ENCODE measurements around the gene MSN.

The MSN gene

GRCh38 chrX:65674204-65674893 lies 6.9 kb downstream of the MSN start:
- no peak for DNase-seq (ENCODE audit: low spot score)

GRCh38 chrX:65677954-65678469 lies 10.6 kb downstream of the MSN start:
- DNase-seq (ENCODE audit: low spot score) = no peak

- DNase-seq (ENCODE audit: low spot score) = no peak
These were observed 11.7 kb downstream of the MSN start for GRCh38 chrX:65679071-65679540.

GRCh38 chrX:65681810-65682209 lies 14.4 kb downstream of the MSN start:
- DNase-seq (ENCODE audit: low spot score) = no peak

GRCh38 chrX:65685112-65685511 lies 17.7 kb downstream of the MSN start:
- DNase-seq (ENCODE audit: low spot score) = no peak

GRCh38 chrX:65686236-65686635 lies 18.8 kb downstream of the MSN start:
- DNase-seq (ENCODE audit: low spot score) = no peak

- no peak for DNase-seq (ENCODE audit: low spot score)
These were observed 19.9 kb downstream of the MSN start for GRCh38 chrX:65687367-65687766.

- no peak for DNase-seq (ENCODE audit: low spot score)
These were observed 21.0 kb downstream of the MSN start for GRCh38 chrX:65688403-65688871.

- DNase-seq (ENCODE audit: low spot score) = no peak
These were observed 21.9 kb downstream of the MSN start for GRCh38 chrX:65689377-65689776.

- no peak for DNase-seq (ENCODE audit: low spot score)
These were observed 22.8 kb downstream of the MSN start for GRCh38 chrX:65690057-65690855.

GRCh38 chrX:65695849-65696449 lies 28.5 kb downstream of the MSN start:
- no peak for DNase-seq (ENCODE audit: low spot score)

GRCh38 chrX:65696613-65697012 lies 29.2 kb downstream of the MSN start:
- DNase-seq (ENCODE audit: low spot score) = no peak

GRCh38 chrX:65697211-65697641 lies 29.8 kb downstream of the MSN start:
- DNase-seq (ENCODE audit: low spot score) = no peak

GRCh38 chrX:65697915-65698796 lies 30.7 kb downstream of the MSN start:
- no peak for DNase-seq (ENCODE audit: low spot score)

GRCh38 chrX:65702956-65703355 lies 35.5 kb downstream of the MSN start:
- no peak for DNase-seq (ENCODE audit: low spot score)

- no peak for DNase-seq (ENCODE audit: low spot score)
These were observed 38.0 kb downstream of the MSN start for GRCh38 chrX:65705439-65705838.

GRCh38 chrX:65706041-65706828 lies 38.8 kb downstream of the MSN start:
- no peak for DNase-seq (ENCODE audit: low spot score)

GRCh38 chrX:65707151-65707550 lies 39.7 kb downstream of the MSN start:
- DNase-seq (ENCODE audit: low spot score) = no peak

GRCh38 chrX:65712005-65712806 lies 44.8 kb downstream of the MSN start:
- no peak for DNase-seq (ENCODE audit: low spot score)

- no peak for DNase-seq (ENCODE audit: low spot score)
These were observed 51.1 kb downstream of the MSN start for GRCh38 chrX:65718538-65718937.
